Thyroid gland (tissue), 4 donors: ENCODE data around the gene ZSCAN29. TPM values are rescaled to one million over a fixed set of nuclear protein-coding genes. Genes with fewer than 3 reads are reported as not detected.
A peak's percentile ranks its signal among the peaks of the same experiment; 100 is the strongest.

Experiments used
- DNase-seq, 2 donors: peaks; one replicate each; pipeline ENCODE4 v3.0.0-alpha.2; 2019
- H3K27ac ChIP-seq, 3 donors: fragments of 200-600 bp; sonication (generic); 1 replicate in 2 of 3; 2 replicates in 1 of 3; pipeline ENCODE4 v1.5.1; 2016 to 2019; ENCODE audit warnings: mild to moderate bottlenecking in 1 of 3, moderate library complexity in 1 of 3
- H3K27me3 ChIP-seq: fragments of 200-600 bp; sonication (generic); one replicate; pipeline ENCODE4 v1.5.1; 2019
- H3K36me3 ChIP-seq, 2 donors: fragments of 200-600 bp; sonication (generic); one replicate each; pipeline ENCODE4 v1.5.1; 2016 to 2019
- H3K4me1 ChIP-seq, 2 donors: fragments of 200-600 bp; sonication (generic); one replicate each; pipeline ENCODE4 v1.5.1; 2017 to 2019
- H3K4me3 ChIP-seq, 3 donors: fragments of 200-600 bp; sonication (generic); replicated peaks in 1 of 3; 1 replicate in 2 of 3; 2 replicates in 1 of 3; pipeline ENCODE4 v1.5.1; 2016; ENCODE audit warnings: mild to moderate bottlenecking in 1 of 3
- H3K9me3 ChIP-seq: fragments of 200-600 bp; sonication (generic); one replicate; pipeline ENCODE4 v1.5.1; 2017
- CTCF ChIP-seq, 6 experiments: fragments of 200-600 bp in 3 of 6; fragments of 450-650 bp in 3 of 6; sonication (generic) in 3 of 6; IDR thresholded peaks; one replicate each; pipeline ENCODE4 v1.5.1; 2016 to 2019; ENCODE audit warnings: antibody characterized with exemption in 6 of 6, mild to moderate bottlenecking in 2 of 6, inconsistent platforms in 1 of 6, moderate library complexity in 1 of 6
- POLR2A ChIP-seq, 2 donors: fragments of 450-650 bp; IDR thresholded peaks; one replicate each; pipeline ENCODE4 v1.6.1; 2017; ENCODE audit warnings: antibody characterized with exemption in 2 of 2, mild to moderate bottlenecking in 2 of 2, moderate library complexity in 1 of 2
- WGBS, 2 donors: methylation state at CpG; one replicate each; pipeline ENCODE4 v1.1.5; 2017; 5-methylcytosine and 5-hydroxymethylcytosine counted together
- intact Hi-C: fragments of 100-400 bp; cut with DNase I; formaldehyde crosslinking; loops from one replicate; pipeline ENCODE4 v1.15.1; 2023
- total RNA-seq, 4 donors: library from RNA; depleted of rRNA; stranded (reverse); fragments of >200 nt; gene quantifications; one replicate each; pipeline ENCODE4 v1.2.3, GENCODE V29; 2016

ZSCAN29 gene
- total RNA-seq, result 10 to 100 TPM; 18.2 to 22.6 (median 20.3) TPM

- no peaks in the 10 kb centered on the region for H3K9me3 ChIP-seq
- DNase-seq, result peak; percentile 77 to 84
- peak within 1 kb of the TSS; percentile 64 to 85 (median 77) for H3K4me3 ChIP-seq
- H3K27ac ChIP-seq, result peak within 1 kb of the TSS in 2 of 3 donors; percentile 47 to 59
- intact Hi-C loops, result no loop called here
- TF ChIP-seq CTCF (IDR thresholded peaks at IDR 0.05), result peak in 4 of 6 experiments; percentile 25 to 38 (median 30)
- TF ChIP-seq POLR2A (IDR thresholded peaks at IDR 0.05), result peak in 1 of 2 donors; percentile 47
- peaks cover 16 to 24% of the 10 kb centered on the region in 2 donors for H3K4me1 ChIP-seq
- H3K36me3 ChIP-seq, result peaks cover under 1 to 2% of the 10 kb centered on the region in 2 donors
- H3K27me3 ChIP-seq, result no peaks in the 10 kb centered on the region
- 3 to 6% methylated on average over 21 to 35 of the region's 66 CpGs for WGBS, 2 donors
These were observed at the start of gene ZSCAN29, which contains the start of gene TUBGCP4 for GRCh38 chr15:43370975-43371974. ZSCAN29 (minus strand) TSS chr15:43371043; CDS start chr15:43369913, 1,130 bp downstream. TUBGCP4 (plus strand) TSS chr15:43371101; CDS start chr15:43371355, 254 bp downstream.

- DNase-seq, result no peak
- intact Hi-C loops, result no loop called here
- no peak for TF ChIP-seq POLR2A (IDR thresholded peaks at IDR 0.05)
- TF ChIP-seq CTCF (IDR thresholded peaks at IDR 0.05), result no peak
- Histone ChIP-seq H3K27me3 (no peaks in the 10 kb centered on the region), H3K27ac (no peak overlapping the region), H3K36me3 (peaks cover 38 to 48% of the 10 kb centered on the region in 2 donors), H3K9me3 (no peaks in the 10 kb centered on the region), H3K4me3 (no peak overlapping the region), H3K4me1 (no peaks in the 10 kb centered on the region)
- WGBS, 2 donors, result 93 to 97% methylated on average over 10 of the region's 10 CpGs
These were observed 49.6 kb upstream of the ZSCAN29 start for GRCh38 chr15:43420435-43420834.

GRCh38 chr15:43414196-43414595 is 43.4 kb upstream of the ZSCAN29 start:
- DNase-seq, result no peak
- peaks cover 34 to 51% of the 10 kb centered on the region in 2 donors for H3K36me3 ChIP-seq
- TF ChIP-seq CTCF (IDR thresholded peaks at IDR 0.05) (no peak), POLR2A (IDR thresholded peaks at IDR 0.05) (no peak)
- H3K4me1 ChIP-seq, result no peaks in the 10 kb centered on the region
- no peak overlapping the region for H3K27ac ChIP-seq
- no peak overlapping the region for H3K4me3 ChIP-seq
- no peaks in the 10 kb centered on the region for H3K9me3 ChIP-seq
- H3K27me3 ChIP-seq, result no peaks in the 10 kb centered on the region
- intact Hi-C loops, result no loop called here

GRCh38 chr15:43412096-43412495 is 41.3 kb upstream of the ZSCAN29 start:
- peaks cover 54 to 71% of the 10 kb centered on the region in 2 donors for H3K36me3 ChIP-seq
- H3K9me3 ChIP-seq, result no peaks in the 10 kb centered on the region
- DNase-seq, result no peak
- TF ChIP-seq POLR2A (IDR thresholded peaks at IDR 0.05) (no peak), CTCF (IDR thresholded peaks at IDR 0.05) (no peak)
- 93 to 100% methylated on average over 1 of the region's 1 CpG for WGBS, 2 donors
- no peaks in the 10 kb centered on the region for H3K4me1 ChIP-seq
- H3K27me3 ChIP-seq, result no peaks in the 10 kb centered on the region
- no peak overlapping the region for H3K4me3 ChIP-seq
- H3K27ac ChIP-seq, result no peak overlapping the region
- intact Hi-C loops, result no loop called here
